Measurements from ENCODE around the gene WHRN.

The WHRN gene

DNA sequence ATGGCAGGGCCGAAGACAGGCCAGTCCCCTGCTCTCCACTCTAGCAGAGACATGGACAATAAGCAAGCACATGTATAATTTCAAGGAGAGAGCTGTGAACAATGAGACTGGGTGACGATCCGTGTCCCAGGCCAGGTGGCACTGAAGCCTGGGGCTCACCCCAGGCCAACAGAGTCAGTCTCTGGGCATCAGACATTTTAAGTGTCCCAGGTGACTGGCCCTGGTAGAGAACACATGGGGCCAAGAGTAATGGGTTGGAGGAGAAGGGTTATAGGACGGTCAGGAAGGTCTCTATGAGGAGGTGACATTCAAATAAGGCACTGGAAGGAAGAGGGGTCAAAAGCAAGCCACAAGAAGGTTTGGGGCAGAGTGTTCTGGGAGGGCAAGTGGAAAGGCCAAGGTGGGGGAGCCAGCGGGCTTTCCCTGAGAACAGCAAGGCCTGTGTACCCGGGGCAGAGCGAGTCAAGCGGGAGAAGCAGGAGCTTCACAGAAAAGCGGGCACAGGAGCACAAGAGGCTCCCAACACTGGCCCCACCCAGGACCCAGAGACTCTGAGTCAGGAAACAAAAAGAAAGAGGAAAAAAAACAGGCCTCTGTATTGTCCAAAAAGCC lies 116.4 kb downstream of the WHRN start:
- no peaks in the 10 kb centered on the region for H3K27me3 Mint-ChIP-seq
- no peaks in the 10 kb centered on the region for H3K9me3 Mint-ChIP-seq
- H3K4me1 Mint-ChIP-seq (ENCODE audit: low read depth): peaks cover 84% of the 10 kb centered on the region
- H3K27ac Mint-ChIP-seq: peak overlapping the region; percentile 95
- peaks cover 69% of the 10 kb centered on the region for H3K36me3 Mint-ChIP-seq (ENCODE audit: low read depth)
- intact Hi-C loops (cut with micrococcal nuclease): no loop called here
- H3K4me3 Mint-ChIP-seq: peak overlapping the region; percentile 96

DNA sequence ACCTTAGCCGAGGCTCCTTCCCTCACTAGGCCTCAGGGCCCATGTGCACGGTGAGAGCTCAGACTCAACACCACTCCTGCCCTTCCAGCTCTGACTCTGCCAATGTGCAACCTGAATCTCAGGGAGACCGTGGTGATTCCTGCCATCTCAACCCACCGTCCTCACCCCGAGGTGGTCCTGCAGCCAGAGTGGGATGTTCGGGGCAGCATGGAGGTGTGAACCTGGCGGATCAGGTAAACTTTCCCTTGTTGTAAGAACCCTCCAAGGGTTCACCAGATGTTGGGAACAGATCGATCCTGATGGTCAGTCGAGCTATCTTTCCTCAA lies 117.0 kb downstream of the WHRN start:
- Mint-ChIP-seq H3K4me1 (ENCODE audit: low read depth) (peaks cover 84% of the 10 kb centered on the region), H3K36me3 (ENCODE audit: low read depth) (peaks cover 69% of the 10 kb centered on the region)
- intact Hi-C loops (cut with micrococcal nuclease): no loop called here

DNA sequence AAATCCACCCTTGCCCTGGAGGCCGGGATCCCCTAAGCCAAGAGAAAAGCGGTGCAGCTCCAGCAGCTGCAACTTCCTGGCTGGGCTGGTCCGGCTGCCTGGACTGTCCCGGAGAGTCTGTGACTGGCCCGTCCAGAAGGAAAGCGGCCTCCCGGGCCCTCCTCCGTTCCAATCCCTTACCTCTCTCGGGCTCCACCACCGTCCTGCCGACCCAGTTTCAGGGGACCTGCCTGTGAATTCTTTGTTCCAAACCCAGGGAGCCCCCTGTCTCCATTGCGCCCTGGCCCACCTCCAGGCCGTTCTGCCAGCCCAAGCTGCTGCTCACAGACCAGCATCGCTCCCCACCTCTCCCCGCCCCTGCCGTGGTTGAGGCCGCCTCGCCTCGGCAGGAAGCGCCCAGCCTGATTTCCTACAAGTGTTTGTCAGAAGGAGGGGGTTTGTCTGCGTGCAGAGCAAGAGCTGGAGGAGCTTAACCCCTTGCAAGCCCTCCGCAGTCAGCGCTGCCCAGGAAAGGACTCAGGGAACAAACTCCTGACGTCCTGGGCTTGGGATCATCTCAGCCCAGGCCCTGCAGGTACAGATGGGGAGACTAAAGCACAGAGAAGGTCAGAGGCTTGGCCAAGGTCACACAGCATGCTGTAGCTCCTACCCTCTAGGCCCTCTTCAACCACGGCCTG lies 117.5 kb downstream of the WHRN start, which contains the start of gene AKNA:
Gene AKNA, minus strand, starts transcription at position 303 of the 677 bp plus-strand sequence. CDS start 6,649 bp downstream, outside the sequence.
- no peaks in the 10 kb centered on the region for H3K27me3 Mint-ChIP-seq
- H3K4me1 Mint-ChIP-seq (ENCODE audit: low read depth): peaks cover 88% of the 10 kb centered on the region
- no peaks in the 10 kb centered on the region for H3K9me3 Mint-ChIP-seq
- H3K27ac Mint-ChIP-seq: peak within 1 kb of the TSS; percentile 95
- intact Hi-C loops (cut with micrococcal nuclease): loop anchor here (1.0 kb wide), 1 partner anchor 9 kb away; no protein-coding TSS in a partner anchor
- peak within 1 kb of the TSS; percentile 96 for H3K4me3 Mint-ChIP-seq
- H3K36me3 Mint-ChIP-seq (ENCODE audit: low read depth): peaks cover 72% of the 10 kb centered on the region

More for the DNA sequence above, 117.0 kb downstream of the WHRN start:
- Mint-ChIP-seq H3K9me3 (no peaks in the 10 kb centered on the region), H3K4me3 (peak overlapping the region; percentile 96), H3K27ac (peak overlapping the region; percentile 95), H3K27me3 (no peaks in the 10 kb centered on the region)

DNA sequence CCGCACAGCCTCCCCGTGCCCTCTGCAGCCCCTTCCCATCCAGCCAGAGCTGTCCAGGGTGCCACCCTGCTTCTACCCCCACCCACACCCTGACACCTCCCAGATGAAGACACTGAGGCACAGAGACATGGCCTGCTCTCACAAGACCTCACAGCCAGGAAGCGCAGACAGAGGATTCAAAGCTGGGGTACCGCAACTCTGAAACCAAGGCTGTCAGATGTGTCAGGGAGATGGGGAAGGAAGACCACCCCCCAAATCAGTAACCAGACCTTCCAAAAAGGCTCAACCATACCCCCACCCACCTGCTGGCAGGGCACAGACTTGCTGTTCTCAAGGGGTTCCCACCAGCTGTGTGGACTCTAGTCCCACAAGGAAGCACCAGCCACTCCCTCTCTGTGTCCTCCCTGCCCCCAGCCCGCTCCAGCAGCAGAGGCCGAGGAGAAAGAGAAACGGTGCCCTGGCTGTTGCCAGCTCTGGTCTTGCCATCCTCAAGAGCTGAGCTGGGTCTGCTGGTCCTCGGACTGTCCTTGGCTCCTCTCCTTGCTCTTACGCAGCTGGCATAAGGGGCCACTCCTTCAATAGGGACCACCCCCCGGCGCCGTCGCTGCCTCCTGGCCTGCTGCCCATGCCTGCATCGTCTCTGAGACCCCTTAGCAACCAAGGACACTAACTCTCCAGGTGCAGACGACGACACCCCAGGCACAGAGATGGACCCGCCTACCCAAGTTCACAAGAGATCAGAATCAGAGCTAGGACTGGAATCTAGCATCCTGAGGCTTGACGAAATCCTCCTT lies 118.2 kb downstream of the WHRN start:
- peaks cover 88% of the 10 kb centered on the region for H3K4me1 Mint-ChIP-seq (ENCODE audit: low read depth)
- H3K36me3 Mint-ChIP-seq (ENCODE audit: low read depth): peaks cover 72% of the 10 kb centered on the region
- H3K27ac Mint-ChIP-seq: peak overlapping the region; percentile 95
- no peaks in the 10 kb centered on the region for H3K27me3 Mint-ChIP-seq
- H3K9me3 Mint-ChIP-seq: no peaks in the 10 kb centered on the region
- intact Hi-C loops (cut with micrococcal nuclease): loop anchor here (1.0 kb wide), 1 partner anchor 10 kb away; no protein-coding TSS in a partner anchor
- H3K4me3 Mint-ChIP-seq: peak overlapping the region; percentile 96

DNA sequence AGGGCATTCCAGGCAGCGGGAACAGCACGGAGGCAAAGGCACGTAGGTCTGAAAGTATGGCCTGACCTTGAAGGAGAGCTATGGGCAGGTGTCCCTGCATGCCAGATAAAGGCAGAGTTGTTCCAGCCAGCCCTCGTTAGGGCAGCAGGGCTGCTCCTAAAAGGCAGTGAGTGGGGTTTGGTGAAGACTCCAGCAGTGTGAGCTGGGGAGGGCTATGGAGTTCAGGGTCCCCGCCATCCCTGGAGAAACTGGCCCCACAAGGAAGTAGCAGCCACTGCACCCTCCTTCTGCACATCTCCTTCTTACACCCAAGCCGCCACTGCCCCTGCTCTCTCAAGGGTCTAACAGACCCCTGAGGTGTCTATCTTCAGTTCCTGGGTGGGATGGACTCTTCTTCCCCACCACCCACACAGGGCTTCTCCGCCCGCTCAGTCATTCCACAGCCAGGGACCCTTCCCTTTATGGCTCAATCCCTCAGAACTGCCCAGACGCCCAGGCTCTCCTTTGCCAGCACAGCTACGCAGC lies 118.8 kb downstream of the WHRN start:
- intact Hi-C loops (cut with micrococcal nuclease): no loop called here
- no peaks in the 10 kb centered on the region for H3K27me3 Mint-ChIP-seq
- no peaks in the 10 kb centered on the region for H3K9me3 Mint-ChIP-seq
- H3K4me1 Mint-ChIP-seq (ENCODE audit: low read depth): peaks cover 88% of the 10 kb centered on the region
- H3K4me3 Mint-ChIP-seq: peak overlapping the region; percentile 96
- peaks cover 72% of the 10 kb centered on the region for H3K36me3 Mint-ChIP-seq (ENCODE audit: low read depth)
- H3K27ac Mint-ChIP-seq: peak overlapping the region; percentile 95

DNA sequence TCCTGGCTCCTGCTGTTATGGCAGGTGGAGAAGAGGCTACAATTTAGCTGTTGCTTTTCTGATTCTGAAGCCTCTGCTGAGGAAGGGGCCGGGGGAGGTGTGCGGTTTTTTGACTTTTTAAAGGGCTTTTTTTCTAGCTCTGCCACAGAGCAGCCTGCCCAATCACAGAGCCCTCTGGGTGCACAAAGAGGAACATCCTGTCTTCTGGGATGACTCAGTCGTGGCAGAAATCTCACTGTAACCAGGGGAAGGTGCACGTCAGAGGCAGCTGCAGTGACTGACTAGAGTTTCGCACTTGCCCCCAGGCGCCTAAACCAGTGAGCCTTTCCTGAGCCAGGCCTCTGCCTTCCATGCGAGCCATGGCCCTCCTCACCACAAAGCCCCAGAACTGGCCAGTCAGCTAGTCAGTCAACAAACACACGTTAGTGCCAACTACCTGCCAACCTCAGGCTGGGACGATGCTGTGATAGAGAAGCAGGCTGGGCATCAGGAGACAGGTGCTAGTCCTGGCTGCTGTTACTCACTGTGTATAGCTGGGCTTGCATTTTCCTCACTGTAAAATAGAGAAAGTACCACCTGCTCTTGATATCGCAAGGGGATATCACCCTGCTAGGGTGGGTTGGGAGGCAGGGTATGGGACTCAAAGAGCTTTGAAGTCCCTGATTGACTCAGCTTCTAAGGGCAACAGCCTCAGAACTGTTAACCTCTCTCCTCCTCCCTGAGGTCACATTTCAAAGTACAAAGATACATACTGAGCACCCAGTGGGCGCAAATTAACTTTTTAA lies 119.7 kb downstream of the WHRN start:
- intact Hi-C loops (cut with micrococcal nuclease): loop anchor here (1.0 kb wide), 1 partner anchor 12 kb away; no protein-coding TSS in a partner anchor
- Mint-ChIP-seq H3K4me1 (ENCODE audit: low read depth) (peaks cover 84% of the 10 kb centered on the region), H3K4me3 (peak overlapping the region; percentile 96)

DNA sequence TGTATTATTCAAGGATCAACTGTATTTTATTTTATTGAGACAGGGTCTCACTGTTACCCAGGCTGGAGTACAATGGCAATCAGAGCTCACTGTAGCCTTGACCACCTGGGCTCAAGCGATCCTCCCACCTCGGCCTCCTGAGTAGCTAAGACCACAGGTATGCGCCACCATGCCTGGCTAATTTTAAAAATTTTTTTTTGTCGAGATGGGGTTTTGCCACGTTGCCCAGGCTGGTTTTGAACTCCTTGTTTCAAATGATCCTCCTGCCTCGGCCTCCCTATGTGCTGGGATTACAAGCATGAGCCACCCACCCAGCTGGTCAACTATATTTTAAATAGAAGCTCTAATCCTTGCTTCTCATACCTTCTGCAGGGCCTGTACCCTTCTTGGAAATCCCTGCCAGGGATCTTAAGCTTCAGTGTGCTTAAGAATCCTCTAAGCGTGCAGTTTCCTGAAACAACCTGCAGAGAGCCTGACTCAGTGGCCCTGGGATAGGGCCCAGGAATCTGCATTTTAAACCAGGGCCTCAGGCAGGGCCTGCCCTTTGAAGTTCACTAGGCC lies 120.4 kb downstream of the WHRN start:
- H3K4me3 Mint-ChIP-seq: peak overlapping the region; percentile 96
- no peaks in the 10 kb centered on the region for H3K27me3 Mint-ChIP-seq
- H3K36me3 Mint-ChIP-seq (ENCODE audit: low read depth): peaks cover 84% of the 10 kb centered on the region
- peaks cover 81% of the 10 kb centered on the region for H3K4me1 Mint-ChIP-seq (ENCODE audit: low read depth)
- H3K27ac Mint-ChIP-seq: peak overlapping the region; percentile 95
- H3K9me3 Mint-ChIP-seq: no peaks in the 10 kb centered on the region
- intact Hi-C loops (cut with micrococcal nuclease): loop anchor here (1.0 kb wide), 1 partner anchor 12 kb away; no protein-coding TSS in a partner anchor

More for the DNA sequence above, 119.7 kb downstream of the WHRN start:
- no peaks in the 10 kb centered on the region for H3K27me3 Mint-ChIP-seq
- H3K9me3 Mint-ChIP-seq: no peaks in the 10 kb centered on the region
- peak overlapping the region; percentile 95 for H3K27ac Mint-ChIP-seq
- peaks cover 80% of the 10 kb centered on the region for H3K36me3 Mint-ChIP-seq (ENCODE audit: low read depth)

DNA sequence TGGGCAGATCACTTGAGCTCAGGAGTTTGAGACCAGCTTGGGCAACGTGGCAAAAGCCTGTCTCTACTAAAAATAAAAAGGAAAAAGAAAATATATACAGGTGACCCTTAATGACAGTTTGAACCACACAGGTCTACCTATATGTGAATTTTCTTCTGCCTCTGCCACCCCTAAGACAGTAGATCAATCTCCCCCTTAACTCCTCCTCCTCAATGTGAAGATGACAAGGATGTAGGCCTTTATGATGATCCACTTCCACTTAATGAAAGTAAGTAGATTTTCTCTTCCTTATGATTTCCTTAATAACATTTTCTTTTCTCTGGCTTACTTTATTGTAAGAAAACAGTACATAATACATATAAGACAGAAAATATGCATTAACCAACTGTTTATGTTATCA lies 120.9 kb downstream of the WHRN start:
- intact Hi-C loops (cut with micrococcal nuclease): no loop called here
- Mint-ChIP-seq H3K4me1 (ENCODE audit: low read depth) (peaks cover 81% of the 10 kb centered on the region), H3K36me3 (ENCODE audit: low read depth) (peaks cover 84% of the 10 kb centered on the region), H3K27ac (peak overlapping the region; percentile 95), H3K27me3 (no peaks in the 10 kb centered on the region), H3K4me3 (no peak overlapping the region), H3K9me3 (no peaks in the 10 kb centered on the region)

DNA sequence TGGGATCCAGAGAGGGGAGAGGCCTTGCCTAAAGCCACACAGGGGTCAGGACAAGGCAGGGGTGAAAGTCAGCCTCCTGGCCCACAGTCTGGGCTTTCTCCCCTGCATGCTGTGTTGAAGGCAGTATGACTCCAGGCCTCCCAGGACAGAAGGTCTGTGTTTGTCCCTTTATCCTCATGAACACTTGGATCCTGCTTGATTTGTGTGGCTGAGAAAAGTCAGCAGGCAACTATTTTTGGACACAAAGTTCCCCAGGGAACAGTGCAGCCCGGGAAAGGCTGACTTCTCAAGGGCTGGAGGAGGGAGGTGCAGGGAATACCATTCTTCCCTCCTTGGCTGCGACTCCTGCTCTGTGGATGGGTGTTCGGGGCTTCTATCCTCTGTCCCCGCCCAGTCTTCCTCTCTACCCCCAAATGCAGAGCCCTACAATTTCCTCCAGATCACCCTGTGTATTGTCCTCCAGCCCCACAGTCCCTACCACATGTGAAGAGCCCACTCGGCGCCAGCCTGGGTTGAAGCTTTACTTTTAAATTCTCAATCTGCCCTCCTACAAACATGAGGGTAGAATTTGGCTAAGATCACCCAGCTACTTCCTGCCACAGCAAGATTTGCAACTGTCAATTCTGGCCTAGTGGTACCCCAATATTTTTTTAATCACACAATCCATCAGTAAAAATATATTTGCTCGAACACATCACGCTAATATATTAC lies 121.6 kb downstream of the WHRN start:
- H3K9me3 Mint-ChIP-seq: no peaks in the 10 kb centered on the region
- peak overlapping the region; percentile 95 for H3K27ac Mint-ChIP-seq
- intact Hi-C loops (cut with micrococcal nuclease): no loop called here
- peaks cover 84% of the 10 kb centered on the region for H3K36me3 Mint-ChIP-seq (ENCODE audit: low read depth)
- peak overlapping the region; percentile 69 for H3K4me3 Mint-ChIP-seq
- H3K27me3 Mint-ChIP-seq: no peaks in the 10 kb centered on the region
- H3K4me1 Mint-ChIP-seq (ENCODE audit: low read depth): peaks cover 81% of the 10 kb centered on the region

DNA sequence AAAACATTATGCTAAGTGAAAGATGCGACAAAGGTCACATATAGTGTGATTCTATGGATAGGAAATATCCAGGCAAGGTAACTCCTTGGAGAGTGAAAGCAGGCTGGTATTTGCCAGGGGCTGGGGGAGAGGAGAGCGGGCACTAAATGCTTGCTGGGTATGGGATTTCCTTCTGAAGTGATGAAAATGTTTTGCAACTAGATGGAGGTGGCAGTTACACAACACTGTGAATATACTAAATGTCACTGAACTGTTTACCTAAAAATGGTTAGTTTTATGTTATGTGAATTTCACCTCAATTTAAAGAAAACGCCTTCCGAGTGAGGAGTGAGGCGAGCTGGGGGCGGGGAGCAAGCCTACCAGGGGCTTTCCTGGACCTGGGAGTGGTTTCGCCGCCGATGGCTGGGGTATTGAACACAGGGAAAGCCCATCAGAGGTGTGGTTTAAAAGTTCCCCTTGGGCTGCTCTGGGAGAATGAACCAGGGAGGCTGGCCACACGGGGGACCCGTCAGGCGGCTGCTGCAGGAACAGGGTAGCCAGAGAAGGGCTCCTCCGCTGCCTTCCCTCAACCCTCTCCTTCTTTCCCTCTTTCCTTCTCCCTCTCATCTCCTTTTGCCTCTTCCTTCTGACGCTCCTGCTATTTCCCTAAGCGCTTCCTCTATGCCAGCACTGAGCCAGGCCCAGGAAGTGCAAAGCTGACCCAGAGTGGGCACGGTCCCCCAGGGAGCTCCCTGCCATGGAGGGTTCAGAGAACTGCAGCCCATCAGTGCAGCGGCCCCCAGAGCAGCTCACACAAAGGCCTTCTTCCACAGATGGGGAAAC lies 122.4 kb downstream of the WHRN start:
- H3K4me3 Mint-ChIP-seq: peak overlapping the region; percentile 69
- peak overlapping the region; percentile 95 for H3K27ac Mint-ChIP-seq
- intact Hi-C loops (cut with micrococcal nuclease): no loop called here
- no peaks in the 10 kb centered on the region for H3K9me3 Mint-ChIP-seq
- no peaks in the 10 kb centered on the region for H3K27me3 Mint-ChIP-seq
- peaks cover 81% of the 10 kb centered on the region for H3K4me1 Mint-ChIP-seq (ENCODE audit: low read depth)
- H3K36me3 Mint-ChIP-seq (ENCODE audit: low read depth): peaks cover 84% of the 10 kb centered on the region

DNA sequence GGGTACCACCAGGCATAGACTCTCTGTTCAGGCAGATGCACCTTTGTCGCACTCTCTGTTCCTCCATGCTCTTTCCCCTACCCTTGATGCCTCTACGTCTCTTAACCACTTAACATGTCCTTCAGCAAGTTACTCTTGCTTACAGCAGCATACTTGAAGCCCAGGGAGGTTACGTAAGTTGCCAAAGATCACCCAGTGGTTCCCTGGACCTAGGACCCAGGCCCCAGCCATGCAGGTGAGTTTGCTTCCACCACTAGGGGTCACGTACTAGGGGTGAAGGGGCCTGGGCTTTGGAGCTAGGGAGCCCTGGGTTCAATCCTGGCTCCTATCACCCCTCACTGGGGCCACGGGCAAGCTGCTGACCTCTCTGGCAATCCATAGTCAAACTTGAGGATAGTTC lies 126.4 kb downstream of the WHRN start:
- H3K36me3 Mint-ChIP-seq (ENCODE audit: low read depth): peaks cover 99% of the 10 kb centered on the region
- H3K27me3 Mint-ChIP-seq: no peaks in the 10 kb centered on the region
- no peak overlapping the region for H3K4me3 Mint-ChIP-seq
- H3K27ac Mint-ChIP-seq: no peak overlapping the region
- H3K9me3 Mint-ChIP-seq: no peaks in the 10 kb centered on the region
- intact Hi-C loops (cut with micrococcal nuclease): no loop called here
- peaks cover 80% of the 10 kb centered on the region for H3K4me1 Mint-ChIP-seq (ENCODE audit: low read depth)

DNA sequence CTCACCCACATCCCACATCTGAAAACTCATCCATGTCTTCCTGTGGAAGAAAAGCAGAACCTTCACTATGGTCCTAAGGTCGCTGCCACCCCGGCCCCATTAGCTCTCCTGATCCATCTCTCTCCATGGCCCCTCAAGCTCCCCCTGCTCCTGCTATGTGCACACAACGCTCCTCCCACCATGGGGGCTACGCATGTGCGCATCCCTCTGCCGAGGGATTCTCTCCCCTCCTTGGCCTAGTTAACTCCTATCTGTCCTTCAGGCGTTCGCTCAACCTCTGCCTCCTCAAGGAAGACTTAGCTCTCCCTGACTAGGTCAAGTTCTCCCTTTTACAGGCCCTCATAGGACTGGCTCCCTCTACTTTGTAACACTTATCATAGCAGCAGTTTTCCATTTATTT lies 127.3 kb downstream of the WHRN start:
- Mint-ChIP-seq H3K4me3 (no peak overlapping the region), H3K9me3 (no peaks in the 10 kb centered on the region)

More for the DNA sequence above, 127.3 kb downstream of the WHRN start:
- Mint-ChIP-seq H3K4me1 (ENCODE audit: low read depth) (peaks cover 80% of the 10 kb centered on the region), H3K27ac (peak overlapping the region; percentile 1), H3K27me3 (no peaks in the 10 kb centered on the region), H3K36me3 (ENCODE audit: low read depth) (peaks cover 99% of the 10 kb centered on the region)
- intact Hi-C loops (cut with micrococcal nuclease): no loop called here

All from dendritic cell treated with granulocyte-macrophage colony-stimulating factor and Interleukin-4, amounts not matched to agents 40 ng/mL and 50 ng/mL, for 4 days (primary cell).